GM12878 (cell line): ENCODE data around the gene VEGFB. TPM values are rescaled to one million over a fixed set of nuclear protein-coding genes. Genes with fewer than 3 reads are reported as not detected.

ENCODE experiments used
- ATAC-seq: fragments of 200-7000 bp; cut with Tn5 transposase; 3 replicates; pipeline ENCODE4 v1.9.1; 2020; ENCODE audit warnings: mild to moderate bottlenecking, moderate library complexity
- BruUV-seq: library from RNA; stranded (reverse); fragments of 400-500 nt; replicated peaks from 2 replicates; lab custom pipeline; 2021; lab: Mats Ljungman, UMichigan
- CTCF ChIA-PET: fragments of 300-600 bp; sonication (Branson Sonifier 250); formaldehyde crosslinking; extraction: SDS; loops from one replicate; lab custom pipeline; 2021; ENCODE audit warnings: inconsistent platforms; lab: Yijun Ruan, JAX
- POLR2A ChIA-PET: fragments of 350-600 bp; formaldehyde crosslinking; extraction: SDS; loops from one replicate; lab custom pipeline; 2021; ENCODE audit warnings: inconsistent platforms; lab: Charles Lee
- RAD21 ChIA-PET: fragments of 300-600 bp; sonication (Branson Sonifier 250); formaldehyde crosslinking; loops from one replicate; lab custom pipeline; 2023; ENCODE audit warnings: antibody characterized with exemption; ENCODE audit not compliant: unreplicated experiment; lab: Charles Lee
- SMC1A ChIA-PET: fragments of 300-600 bp; sonication (Branson Sonifier 250); formaldehyde crosslinking; loops from one replicate; lab custom pipeline; 2023; ENCODE audit not compliant: unreplicated experiment, uncharacterized antibody; lab: Charles Lee
- DNase-seq: peaks from one replicate; pipeline ENCODE4 v3.0.0-alpha.2; 2011; ENCODE audit warnings: low read depth, low spot score
- FAIRE-seq: peaks from 3 replicates; lab custom pipeline; 2011; peaks lifted over from hg19 to GRCh38; lab: Jason Lieb, UNC
- H2AFZ ChIP-seq: 2 replicates; pipeline ENCODE4 v1.6.0; 2011; ENCODE audit warnings: low read depth, low read length, control low read depth; ENCODE audit not compliant: control insufficient read depth
- H3K27ac ChIP-seq: 2 replicates; pipeline ENCODE4 v1.5.1; 2011; ENCODE audit warnings: control low read depth; ENCODE audit not compliant: control insufficient read depth, insufficient read depth
- H3K27me3 ChIP-seq, 2 experiments: replicated peaks in 1 of 2; 2 replicates each; pipeline versions ENCODE4 v1.6.0 to v1.6.1; 2011; ENCODE audit warnings: low read length in 1 of 2; ENCODE audit not compliant: control insufficient read depth in 2 of 2, insufficient read depth in 2 of 2
- H3K36me3 ChIP-seq, 2 experiments: 2 replicates each; pipeline ENCODE4 v1.5.1; 2011; ENCODE audit warnings: low read length in 1 of 2; ENCODE audit not compliant: control insufficient read depth in 2 of 2, insufficient read depth in 2 of 2
- H3K4me1 ChIP-seq: 2 replicates; pipeline ENCODE4 v1.6.1; 2011; ENCODE audit warnings: mild to moderate bottlenecking, low read length, moderate library complexity, mixed read lengths; ENCODE audit not compliant: control insufficient read depth, insufficient read depth
- H3K4me2 ChIP-seq: 2 replicates; pipeline ENCODE4 v1.6.0; 2011; ENCODE audit warnings: control low read depth; ENCODE audit not compliant: control insufficient read depth, insufficient read depth
- H3K4me3 ChIP-seq: fragments of 200-600 bp; sonication (generic); 2 replicates; pipeline ENCODE4 v1.5.1; 2016
- H3K79me2 ChIP-seq: 2 replicates; pipeline ENCODE4 v1.6.0; 2011; ENCODE audit warnings: low read length; ENCODE audit not compliant: control insufficient read depth, insufficient read depth
- H3K9ac ChIP-seq: 2 replicates; pipeline ENCODE4 v1.8.0; 2011; ENCODE audit warnings: low read length, control low read depth, mixed read lengths; ENCODE audit not compliant: control insufficient read depth, insufficient read depth
- H3K9me3 ChIP-seq: replicated peaks from 3 replicates; pipeline ENCODE4 v1.5.1; 2011; ENCODE audit warnings: mild to moderate bottlenecking, low read length; ENCODE audit not compliant: control insufficient read depth, insufficient read depth
- H4K20me1 ChIP-seq: 2 replicates; pipeline ENCODE4 v1.6.0; 2011; ENCODE audit not compliant: control insufficient read depth, insufficient read depth
- BRCA1 ChIP-seq: IDR thresholded peaks from 2 replicates; pipeline ENCODE4 v1.6.1; 2011; ENCODE audit warnings: low read depth, low read length, improper control_type of control experiment
- CHD1 ChIP-seq: IDR thresholded peaks from 2 replicates; pipeline ENCODE4 v1.6.1; 2012; ENCODE audit warnings: low read depth, low read length, improper control_type of control experiment
- FOXK2 ChIP-seq: fragments of 450-650 bp; IDR thresholded peaks from 2 replicates; pipeline ENCODE4 v1.6.1; 2017; ENCODE audit warnings: mild to moderate bottlenecking, moderate library complexity
- MEF2A ChIP-seq: IDR thresholded peaks from 2 replicates; pipeline ENCODE4 v1.6.1; 2011; ENCODE audit warnings: low read depth, mild to moderate bottlenecking, low read length, moderate library complexity; ENCODE audit not compliant: insufficient read depth
- MXI1 ChIP-seq: fragments of 150-350 bp; IDR thresholded peaks from 2 replicates; pipeline ENCODE4 v1.6.1; 2011; ENCODE audit warnings: low read depth, mild to moderate bottlenecking, inconsistent platforms, low read length, improper control_type of control experiment
- PML ChIP-seq: IDR thresholded peaks from 2 replicates; pipeline ENCODE4 v1.6.1; 2012; ENCODE audit warnings: low read length, inconsistent platforms
- RAD51 ChIP-seq: fragments of 450-650 bp; IDR thresholded peaks from 2 replicates; pipeline ENCODE4 v1.6.1; 2016; ENCODE audit warnings: moderate library complexity, mild to moderate bottlenecking, inconsistent platforms
- RELA ChIP-seq: fragments of 450-650 bp; IDR thresholded peaks from 2 replicates; pipeline ENCODE4 v1.8.0; 2014; ENCODE audit warnings: borderline replicate concordance; ENCODE audit not compliant: partially characterized antibody
- SMAD5 ChIP-seq: IDR thresholded peaks from 2 replicates; pipeline ENCODE4 v1.6.1; 2016; ENCODE audit warnings: antibody characterized with exemption, low read depth
- TCF12 ChIP-seq: IDR thresholded peaks from 2 replicates; pipeline ENCODE4 v1.6.1; 2011; ENCODE audit warnings: low read depth, mild to moderate bottlenecking, low read length
- ZNF274 ChIP-seq: IDR thresholded peaks from one replicate; pipeline ENCODE4 v1.8.0; 2011; ENCODE audit not compliant: insufficient read length, insufficient read depth
- WGBS: methylation state at CpG from one replicate; pipeline ENCODE4 v1.1.6; 2016; ENCODE audit warnings: low lambda C conversion rate; ENCODE audit not compliant: insufficient replicate concordance, insufficient coverage; ENCODE audit errors: missing lambda C conversion rate; 5-methylcytosine and 5-hydroxymethylcytosine counted together
- in situ Hi-C: fragments of 300-500 bp; cut with MboI; formaldehyde crosslinking; loops from 9 replicates; pipeline ENCODE4 v1.14.3; 2018; ENCODE audit warnings: mixed read lengths
- intact Hi-C: fragments of 100-400 bp; cut with micrococcal nuclease; formaldehyde crosslinking; loops from one replicate; pipeline ENCODE4 v1.14.2; 2022; ENCODE audit not compliant: unreplicated experiment
- polyA plus RNA-seq, 11 experiments: library from polyadenylated mRNA; depleted of rRNA in 4 of 11; unstranded in 6 of 11; stranded (reverse) in 5 of 11; fragments of >200 nt; fragmentation: Nextera tagmentation in 4 of 11; fragmentation: Illumina TruSeq in 1 of 11; extraction: Ambion mirVana in 4 of 11; extraction: Trizol in 1 of 11; gene quantifications; 1 replicate in 1 of 11; 2 replicates in 10 of 11; pipeline versions ENCODE4 v1.2.1 to v1.2.3, GENCODE V29; 2011 to 2016; ENCODE audit warnings: inconsistent platforms in 2 of 11, missing spikeins in 2 of 11, low read depth in 1 of 11
- total RNA-seq, 4 experiments: library from RNA; depleted of rRNA in 3 of 4; stranded (reverse); fragments of >200 nt in 3 of 4; fragmentation: Illumina TruSeq in 1 of 4; extraction: Trizol in 1 of 4; gene quantifications; 2 replicates each; pipeline versions ENCODE4 v1.2.1 to v1.2.3, GENCODE V29; 2013 to 2021
- TF ChIP-seq, protein P1 (sequence below): fragments of 450-650 bp; IDR thresholded peaks from 2 replicates; pipeline ENCODE4 v1.6.1; 2017; ENCODE audit warnings: mild to moderate bottlenecking, low read depth, inconsistent platforms; ENCODE audit not compliant: poor library complexity, severe bottlenecking
- TF ChIP-seq, protein P2 (sequence below): IDR thresholded peaks from 2 replicates; pipeline ENCODE4 v1.6.1; 2012; ENCODE audit warnings: low read length, inconsistent platforms
- TF ChIP-seq, protein P3 (sequence below): fragments of 450-650 bp; IDR thresholded peaks from 2 replicates; pipeline ENCODE4 v1.6.1; 2016; ENCODE audit warnings: mild to moderate bottlenecking, moderate library complexity, borderline replicate concordance

VEGFB gene
- total and polyA plus RNA-seq, 10 of the 15 experiments (the other 5 are each of a cell fraction or from before 2014, with no cell fraction given): 7.0 to 75.8 (median 20.3) TPM

DNA sequence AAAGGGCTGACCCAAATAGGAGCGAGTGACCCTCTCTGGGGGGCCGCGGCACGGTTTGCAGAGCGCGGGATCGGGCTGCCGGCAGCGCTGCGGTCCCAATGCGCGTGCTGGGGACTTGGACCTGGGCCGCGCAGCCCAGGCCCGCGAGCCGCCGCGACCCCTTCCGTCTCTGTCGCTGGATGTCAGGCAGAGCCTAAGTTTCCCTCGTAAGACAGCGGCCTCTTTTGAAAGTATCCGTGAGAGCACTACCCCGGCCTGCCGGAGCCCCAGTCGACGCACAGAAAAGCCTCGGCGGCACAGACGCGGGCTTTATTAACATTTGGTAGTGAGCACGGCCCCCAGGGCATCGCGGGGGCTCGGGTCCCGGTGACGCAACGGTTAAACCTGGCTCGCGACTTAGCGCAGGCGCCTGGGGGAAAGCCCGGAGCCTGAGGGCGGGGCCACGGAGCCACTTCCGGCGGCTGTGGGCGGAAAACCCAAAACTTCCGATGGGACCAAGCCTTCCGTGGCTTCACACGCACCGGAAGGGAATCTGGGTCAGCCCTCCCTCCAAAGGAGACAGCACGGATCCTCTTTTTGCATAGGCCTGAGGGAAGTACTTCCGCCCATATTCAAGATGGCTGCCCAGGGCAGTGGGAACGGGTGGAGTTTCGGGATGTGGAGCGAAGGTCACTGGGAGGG lies 35.3 kb downstream of the VEGFB start:
- RAD21 ChIA-PET: interaction anchor here (0.5 to 4.3 kb wide), 9 partner anchors 14 to 322 kb away, joined by 3 to 56 read pairs (median 5); partner anchors contain the start of genes ESRRA, FERMT3, FKBP2 and PPP1R14B
- TF ChIP-seq TCF12: no peak
- no peak for TF ChIP-seq FOXK2
- peak; percentile 63; the same call in 1 of the 2 replicates for TF ChIP-seq PML
- TF ChIP-seq, protein P1, sequence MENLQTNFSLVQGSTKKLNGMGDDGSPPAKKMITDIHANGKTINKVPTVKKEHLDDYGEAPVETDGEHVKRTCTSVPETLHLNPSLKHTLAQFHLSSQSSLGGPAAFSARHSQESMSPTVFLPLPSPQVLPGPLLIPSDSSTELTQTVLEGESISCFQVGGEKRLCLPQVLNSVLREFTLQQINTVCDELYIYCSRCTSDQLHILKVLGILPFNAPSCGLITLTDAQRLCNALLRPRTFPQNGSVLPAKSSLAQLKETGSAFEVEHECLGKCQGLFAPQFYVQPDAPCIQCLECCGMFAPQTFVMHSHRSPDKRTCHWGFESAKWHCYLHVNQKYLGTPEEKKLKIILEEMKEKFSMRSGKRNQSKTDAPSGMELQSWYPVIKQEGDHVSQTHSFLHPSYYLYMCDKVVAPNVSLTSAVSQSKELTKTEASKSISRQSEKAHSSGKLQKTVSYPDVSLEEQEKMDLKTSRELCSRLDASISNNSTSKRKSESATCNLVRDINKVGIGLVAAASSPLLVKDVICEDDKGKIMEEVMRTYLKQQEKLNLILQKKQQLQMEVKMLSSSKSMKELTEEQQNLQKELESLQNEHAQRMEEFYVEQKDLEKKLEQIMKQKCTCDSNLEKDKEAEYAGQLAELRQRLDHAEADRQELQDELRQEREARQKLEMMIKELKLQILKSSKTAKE: no peak
- TF ChIP-seq, protein P2, sequence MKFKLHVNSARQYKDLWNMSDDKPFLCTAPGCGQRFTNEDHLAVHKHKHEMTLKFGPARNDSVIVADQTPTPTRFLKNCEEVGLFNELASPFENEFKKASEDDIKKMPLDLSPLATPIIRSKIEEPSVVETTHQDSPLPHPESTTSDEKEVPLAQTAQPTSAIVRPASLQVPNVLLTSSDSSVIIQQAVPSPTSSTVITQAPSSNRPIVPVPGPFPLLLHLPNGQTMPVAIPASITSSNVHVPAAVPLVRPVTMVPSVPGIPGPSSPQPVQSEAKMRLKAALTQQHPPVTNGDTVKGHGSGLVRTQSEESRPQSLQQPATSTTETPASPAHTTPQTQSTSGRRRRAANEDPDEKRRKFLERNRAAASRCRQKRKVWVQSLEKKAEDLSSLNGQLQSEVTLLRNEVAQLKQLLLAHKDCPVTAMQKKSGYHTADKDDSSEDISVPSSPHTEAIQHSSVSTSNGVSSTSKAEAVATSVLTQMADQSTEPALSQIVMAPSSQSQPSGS: no peak
- TF ChIP-seq ZNF274: no peak
- no peak for TF ChIP-seq MEF2A
- TF ChIP-seq MXI1: peak; percentile 29
- TF ChIP-seq SMAD5: peak; percentile 23
- no peak for TF ChIP-seq CHD1
- TF ChIP-seq BRCA1: no peak
- no peak for TF ChIP-seq RAD51
- TF ChIP-seq, protein P3, sequence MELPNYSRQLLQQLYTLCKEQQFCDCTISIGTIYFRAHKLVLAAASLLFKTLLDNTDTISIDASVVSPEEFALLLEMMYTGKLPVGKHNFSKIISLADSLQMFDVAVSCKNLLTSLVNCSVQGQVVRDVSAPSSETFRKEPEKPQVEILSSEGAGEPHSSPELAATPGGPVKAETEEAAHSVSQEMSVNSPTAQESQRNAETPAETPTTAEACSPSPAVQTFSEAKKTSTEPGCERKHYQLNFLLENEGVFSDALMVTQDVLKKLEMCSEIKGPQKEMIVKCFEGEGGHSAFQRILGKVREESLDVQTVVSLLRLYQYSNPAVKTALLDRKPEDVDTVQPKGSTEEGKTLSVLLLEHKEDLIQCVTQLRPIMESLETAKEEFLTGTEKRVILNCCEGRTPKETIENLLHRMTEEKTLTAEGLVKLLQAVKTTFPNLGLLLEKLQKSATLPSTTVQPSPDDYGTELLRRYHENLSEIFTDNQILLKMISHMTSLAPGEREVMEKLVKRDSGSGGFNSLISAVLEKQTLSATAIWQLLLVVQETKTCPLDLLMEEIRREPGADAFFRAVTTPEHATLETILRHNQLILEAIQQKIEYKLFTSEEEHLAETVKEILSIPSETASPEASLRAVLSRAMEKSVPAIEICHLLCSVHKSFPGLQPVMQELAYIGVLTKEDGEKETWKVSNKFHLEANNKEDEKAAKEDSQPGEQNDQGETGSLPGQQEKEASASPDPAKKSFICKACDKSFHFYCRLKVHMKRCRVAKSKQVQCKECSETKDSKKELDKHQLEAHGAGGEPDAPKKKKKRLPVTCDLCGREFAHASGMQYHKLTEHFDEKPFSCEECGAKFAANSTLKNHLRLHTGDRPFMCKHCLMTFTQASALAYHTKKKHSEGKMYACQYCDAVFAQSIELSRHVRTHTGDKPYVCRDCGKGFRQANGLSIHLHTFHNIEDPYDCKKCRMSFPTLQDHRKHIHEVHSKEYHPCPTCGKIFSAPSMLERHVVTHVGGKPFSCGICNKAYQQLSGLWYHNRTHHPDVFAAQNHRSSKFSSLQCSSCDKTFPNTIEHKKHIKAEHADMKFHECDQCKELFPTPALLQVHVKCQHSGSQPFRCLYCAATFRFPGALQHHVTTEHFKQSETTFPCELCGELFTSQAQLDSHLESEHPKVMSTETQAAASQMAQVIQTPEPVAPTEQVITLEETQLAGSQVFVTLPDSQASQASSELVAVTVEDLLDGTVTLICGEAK: peak; percentile 99
- peak; percentile 15 for TF ChIP-seq RELA

More for the DNA sequence above, 35.3 kb downstream of the VEGFB start:
- POLR2A ChIA-PET: interaction anchor here (0.8 to 6.3 kb wide), 13 partner anchors 14 to 69 kb away, joined by 3 to 92 read pairs (median 5); partner anchors contain the start of genes BAD, CATSPERZ, ESRRA and FERMT3
- H3K4me2 ChIP-seq: peak overlapping the region; percentile 100
- SMC1A ChIA-PET: interaction anchor here (0.6 to 4.6 kb wide), 10 partner anchors 9 to 63 kb away, joined by 3 to 41 read pairs (median 3); partner anchors contain the start of genes BAD, CATSPERZ, FERMT3 and GPR137
- 1% methylated on average over 58 of the region's 58 CpGs for WGBS
- FAIRE-seq: peak; percentile 85
- in situ Hi-C loops (no loop called here), intact Hi-C loops (loop anchor here (1.0 to 2.0 kb wide), 3 partner anchors 16 to 37 kb away; partner anchors contain the start of genes GPR137 and PLCB3)
- H2AFZ ChIP-seq: peak overlapping the region; percentile 45
- H4K20me1 ChIP-seq: no peaks in the 10 kb centered on the region
- TSS peak; percentile 84 for BruUV-seq
- peaks cover 12% of the 10 kb centered on the region for H3K4me1 ChIP-seq
- ATAC-seq: peak; percentile 86
- peak; percentile 98 for DNase-seq
- H3K27me3 ChIP-seq: no peaks in the 10 kb centered on the region
- peaks cover 19% of the 10 kb centered on the region for H3K79me2 ChIP-seq
- peak overlapping the region; percentile 97 for H3K9ac ChIP-seq
- H3K27ac ChIP-seq: peak overlapping the region; percentile 81
- no peaks in the 10 kb centered on the region for H3K9me3 ChIP-seq
- CTCF ChIA-PET: interaction anchor here (0.6 to 5.7 kb wide), 13 partner anchors 9 to 87 kb away, joined by 3 to 147 read pairs (median 5); partner anchors contain the start of genes BAD, CATSPERZ, FERMT3 and GPR137
- peak overlapping the region; percentile 96 for H3K4me3 ChIP-seq
- no peaks in the 10 kb centered on the region; a peak in 2 of 4 replicates for H3K36me3 ChIP-seq
